GM12891 (cell line): Measurements from ENCODE around the gene ARHGEF17.

Source experiments
- PAX5 ChIP-seq: IDR thresholded peaks from 2 replicates; pipeline ENCODE4 v1.6.1; 2011; ENCODE audit warnings: low read length, moderate library complexity, mild to moderate bottlenecking; ENCODE audit not compliant: insufficient read depth, severe bottlenecking
- POLR2A ChIP-seq: IDR thresholded peaks from 2 replicates; pipeline ENCODE4 v1.6.1; 2011; ENCODE audit warnings: low read depth, low read length, control low read depth
- POLR2AphosphoS5 ChIP-seq: IDR thresholded peaks from 2 replicates; pipeline ENCODE4 v1.6.1; 2011; ENCODE audit warnings: low read depth, low read length, control low read depth
- POU2F2 ChIP-seq: IDR thresholded peaks from 2 replicates; pipeline ENCODE4 v1.6.1; 2011; ENCODE audit warnings: low read depth, mild to moderate bottlenecking, control low read depth, low read length, moderate library complexity
- SPI1 ChIP-seq: IDR thresholded peaks from 2 replicates; pipeline ENCODE4 v1.6.1; 2011; ENCODE audit warnings: low read depth, low read length, control low read depth
- TAF1 ChIP-seq: IDR thresholded peaks from 2 replicates; pipeline ENCODE4 v1.6.1; 2011; ENCODE audit warnings: low read depth, low read length, control low read depth

- TF ChIP-seq POLR2AphosphoS5 = no peak
- no peak for TF ChIP-seq POLR2A
- TF ChIP-seq TAF1 = no peak
- TF ChIP-seq SPI1 = no peak
- no peak for TF ChIP-seq PAX5
- no peak for TF ChIP-seq POU2F2
These were observed 24.6 kb upstream of the ARHGEF17 start for GRCh38 chr11:73283276-73284000.
